Measurements from ENCODE around the gene KIAA0930.
A peak's percentile ranks its signal among the peaks of the same experiment; 100 is the strongest.

The KIAA0930 gene

GRCh38 chr22:45171830-45172229 lies 68.9 kb downstream of the KIAA0930 start:
- DNase-seq = no peak

- no peak for DNase-seq
Measured at GRCh38 chr22:45169591-45170466, 70.9 kb downstream of the KIAA0930 start.

DNA sequence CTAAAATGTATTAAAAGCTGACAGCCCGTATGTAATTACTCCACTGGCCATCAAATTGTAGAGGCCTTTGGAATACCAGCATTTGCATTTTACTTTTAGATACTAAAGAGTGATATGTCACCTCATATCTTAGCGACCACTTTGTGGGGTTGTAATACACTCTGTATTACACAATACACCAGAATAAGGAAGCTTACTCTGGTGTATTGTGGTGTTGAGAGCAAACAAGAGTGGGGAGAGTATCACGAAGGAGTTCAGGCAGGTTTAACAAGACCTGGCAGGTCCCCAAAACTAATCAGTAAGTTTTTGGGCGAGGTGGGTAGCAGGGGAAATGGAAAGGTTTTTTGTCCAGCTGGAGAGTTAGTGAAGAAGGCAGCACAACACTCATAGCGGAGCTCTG lies 73.8 kb downstream of the KIAA0930 start:
- DNase-seq = no peak

- no peak for DNase-seq
Measured at GRCh38 chr22:45164270-45165088, 76.2 kb downstream of the KIAA0930 start.

- DNase-seq = peak; percentile 59
Measured at GRCh38 chr22:45163451-45164269, 77.0 kb downstream of the KIAA0930 start, which contains the start of gene NUP50. Gene NUP50, plus strand, starts transcription at chr22:45163925. Its CDS starts 4,253 bp downstream, at chr22:45168178.

DNA sequence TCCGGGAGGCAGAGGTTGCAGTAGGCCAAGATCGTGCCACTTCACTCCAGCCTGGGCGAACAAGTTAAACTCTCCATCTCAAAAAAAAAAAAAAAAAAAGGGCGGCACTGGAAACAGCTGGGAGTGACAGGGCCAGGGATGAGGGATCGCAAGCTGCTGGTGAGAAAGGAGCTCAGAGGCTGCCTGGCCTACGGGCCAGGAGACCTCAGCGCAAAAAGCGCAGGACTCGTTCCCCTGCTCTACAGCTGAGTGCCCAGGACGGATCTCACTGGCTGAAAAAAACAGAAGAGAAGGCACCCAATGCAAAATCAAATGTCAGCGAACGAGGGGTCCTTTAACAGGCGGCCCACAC lies 77.6 kb downstream of the KIAA0930 start:
- DNase-seq = no peak

DNA sequence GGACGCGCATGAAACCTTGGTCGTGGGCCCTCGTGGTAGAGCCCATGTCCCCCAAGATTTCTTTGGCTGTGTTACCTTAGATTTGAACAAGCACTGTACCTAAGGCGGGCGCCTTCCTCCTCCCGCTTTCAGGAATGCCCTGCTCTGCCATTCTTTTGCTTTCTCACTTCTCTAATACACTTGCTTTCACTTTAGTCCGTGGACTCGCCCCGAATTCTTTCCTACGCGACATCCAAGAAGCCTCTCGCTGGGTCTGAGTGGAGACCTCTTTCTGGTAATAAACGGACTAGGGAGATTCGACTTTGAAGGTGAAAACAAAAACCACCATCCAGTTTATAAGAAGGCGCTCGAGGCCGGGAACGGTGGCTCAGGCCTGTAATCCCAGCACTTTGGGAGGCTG lies 78.2 kb downstream of the KIAA0930 start:
- DNase-seq = no peak

DNA sequence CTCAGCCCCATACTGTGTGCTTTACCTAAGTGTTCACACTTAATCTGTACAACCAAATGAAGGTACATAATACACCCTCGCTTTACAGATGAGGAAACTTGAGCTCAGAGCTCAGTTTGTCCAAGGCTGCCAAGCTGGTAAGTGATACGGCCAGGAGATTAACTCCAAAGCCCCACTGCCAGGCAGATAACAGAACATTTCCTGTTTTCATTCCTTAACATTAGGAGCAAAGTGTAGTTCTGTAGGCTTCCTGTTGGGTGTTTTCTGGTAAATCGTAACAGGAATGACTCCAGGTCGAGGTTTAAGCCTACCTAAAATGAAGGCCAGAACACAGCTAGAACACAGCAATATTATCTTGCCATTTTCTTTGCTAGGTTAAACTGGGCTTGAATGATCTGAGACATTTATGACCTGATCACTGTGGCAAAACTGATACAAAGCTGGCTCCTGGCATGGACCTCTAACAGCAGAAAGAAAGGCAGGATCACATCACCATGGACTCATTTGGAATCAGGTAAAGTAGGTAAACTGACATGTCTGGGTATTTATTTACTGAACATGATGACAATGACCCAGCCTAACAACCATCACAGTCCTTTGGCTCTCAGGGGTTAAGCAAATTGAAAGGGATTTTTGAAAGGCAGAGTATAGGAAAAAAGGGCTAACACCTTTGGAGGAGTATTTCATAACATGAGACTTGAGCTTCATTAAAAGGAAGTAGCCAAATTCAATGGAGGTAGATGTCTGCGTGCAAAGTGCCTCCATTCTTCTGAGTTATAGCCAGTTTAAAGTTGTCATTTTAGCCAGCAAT lies 80.8 kb downstream of the KIAA0930 start:
- DNase-seq = no peak

DNA sequence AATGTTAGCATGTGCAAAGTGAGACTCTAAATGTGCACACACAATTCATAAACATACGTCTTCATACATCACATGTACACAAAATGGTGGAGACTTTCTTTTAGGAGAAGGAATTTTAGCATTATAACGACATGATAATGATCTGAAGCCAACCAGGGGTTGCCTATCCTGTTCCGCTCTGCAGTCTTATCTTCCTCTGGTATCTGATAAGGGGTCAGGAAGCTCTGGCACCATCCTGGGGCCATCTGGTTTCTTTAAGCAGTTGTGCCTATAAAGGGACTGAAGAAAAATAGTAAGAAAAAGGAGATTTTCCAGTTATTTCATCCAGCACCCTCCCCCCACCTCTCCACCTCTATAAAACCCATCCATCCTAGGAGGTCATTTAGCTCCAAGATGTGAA lies 82.8 kb downstream of the KIAA0930 start:
- DNase-seq = no peak

DNA sequence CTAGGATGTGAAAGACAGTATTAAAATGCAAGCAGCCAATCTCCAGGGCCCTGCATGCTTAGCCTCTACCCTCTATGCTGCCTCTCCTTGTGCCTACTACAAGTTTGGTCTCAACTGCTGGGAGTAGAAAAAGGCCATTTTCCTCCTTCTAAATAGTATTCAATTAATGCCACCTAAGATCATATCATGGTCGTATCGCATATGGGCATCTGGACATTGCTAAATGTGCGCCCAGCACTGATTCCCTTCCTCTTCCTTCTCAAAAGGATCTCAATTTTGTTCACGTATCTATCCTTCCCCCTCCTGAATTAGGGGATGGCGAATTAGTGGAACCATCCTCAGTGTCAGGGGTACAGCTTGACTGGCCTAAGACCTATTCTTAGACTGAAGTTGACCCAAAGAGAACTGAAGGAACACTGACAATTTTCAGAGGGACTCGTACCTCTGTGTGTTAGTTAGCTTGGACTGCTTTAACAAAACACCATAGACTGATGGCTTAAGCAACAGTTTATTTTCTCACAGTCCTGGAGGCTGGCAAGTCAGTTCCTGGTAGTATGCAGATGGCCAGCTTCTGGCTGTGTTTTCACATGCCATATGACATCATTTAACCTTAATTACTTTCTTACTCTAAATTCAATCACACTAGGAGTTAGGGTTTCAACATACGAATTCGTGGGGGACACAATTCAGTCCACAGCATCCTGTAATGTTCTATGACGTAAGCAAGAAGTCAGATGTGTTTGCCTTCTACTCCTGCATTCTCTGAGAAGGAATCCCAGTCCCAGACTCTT lies 85.4 kb downstream of the KIAA0930 start:
- no peak for DNase-seq

DNA sequence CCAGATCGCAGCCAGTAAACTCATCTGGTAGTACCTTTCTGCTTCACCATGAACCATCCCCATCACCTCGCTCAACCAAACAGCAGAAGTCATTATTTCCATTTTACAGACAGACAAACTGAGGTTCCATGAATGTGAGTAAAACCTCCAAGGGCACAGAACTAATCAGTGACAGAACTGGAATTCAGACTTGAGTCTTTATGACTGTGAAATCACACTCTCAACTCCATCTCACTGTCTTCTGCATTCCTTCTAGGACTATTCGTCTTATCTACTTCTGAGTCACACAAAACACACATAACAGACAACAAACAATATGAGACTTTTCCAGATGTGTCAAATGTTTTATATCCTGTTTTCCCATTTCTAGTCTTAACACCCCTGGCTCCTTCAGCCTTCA lies 86.3 kb downstream of the KIAA0930 start:
- no peak for DNase-seq

GRCh38 chr22:45151503-45151902 lies 89.2 kb downstream of the KIAA0930 start:
- no peak for DNase-seq

- DNase-seq = no peak
Measured at GRCh38 chr22:45150139-45150538, 90.6 kb downstream of the KIAA0930 start.

- DNase-seq = no peak
Measured at GRCh38 chr22:45149671-45150070, 91.0 kb downstream of the KIAA0930 start.

- no peak for DNase-seq
Measured at GRCh38 chr22:45144916-45145315, 95.8 kb downstream of the KIAA0930 start.

DNA sequence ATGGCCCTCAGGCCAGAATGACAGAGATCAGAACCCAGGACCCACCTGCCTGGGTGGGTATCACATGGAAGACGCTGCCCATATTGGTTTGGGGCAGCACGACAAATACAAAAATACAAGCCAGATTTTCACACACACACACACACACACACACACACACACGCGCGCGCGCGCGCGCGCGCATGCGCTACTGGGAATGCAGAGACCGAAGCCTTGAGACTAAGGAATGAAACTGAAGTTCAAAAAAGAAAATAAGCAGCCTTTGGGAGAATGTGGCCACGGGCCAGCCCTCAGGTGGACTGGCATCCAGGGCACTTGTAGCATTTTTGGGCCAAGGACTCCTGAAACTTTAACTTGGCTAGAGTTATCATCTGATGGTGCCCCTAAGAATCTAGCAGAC lies 98.3 kb downstream of the KIAA0930 start:
- no peak for DNase-seq
